Tibial nerve (tissue), 4 donors: Measurements from ENCODE around the gene HIVEP2. TPM values are rescaled to one million over a fixed set of nuclear protein-coding genes. Genes with fewer than 3 reads are reported as not detected.

Source experiments
- DNase-seq, 2 donors: peaks; one replicate each; pipeline ENCODE4 v3.0.0-alpha.2; 2019; ENCODE audit warnings: low spot score in 2 of 2
- H3K27ac ChIP-seq, 4 donors: fragments of 200-600 bp; sonication (generic) in 3 of 4; one replicate each; pipeline ENCODE4 v1.5.1; 2017 to 2019; ENCODE audit warnings: mild to moderate bottlenecking in 1 of 4
- H3K27me3 ChIP-seq, 2 donors: fragments of 200-600 bp; sonication (generic) in 1 of 2; one replicate each; pipeline versions ENCODE4 v1.5.1 to v1.6.0; 2017 to 2019
- H3K36me3 ChIP-seq, 3 donors: fragments of 200-600 bp; sonication (generic); one replicate each; pipeline ENCODE4 v1.5.1; 2018 to 2019
- H3K4me1 ChIP-seq, 4 donors: fragments of 200-600 bp; sonication (generic) in 3 of 4; one replicate each; pipeline ENCODE4 v1.5.1; 2017 to 2019
- H3K4me3 ChIP-seq, 4 donors: fragments of 200-600 bp; sonication (generic) in 3 of 4; one replicate each; pipeline ENCODE4 v1.5.1; 2017 to 2019; ENCODE audit warnings: mild to moderate bottlenecking in 1 of 4, moderate library complexity in 1 of 4
- H3K9me3 ChIP-seq, 4 donors: fragments of 200-600 bp; sonication (generic) in 3 of 4; one replicate each; pipeline ENCODE4 v1.5.1; 2017 to 2019
- CTCF ChIP-seq, 5 experiments: fragments of 200-600 bp in 3 of 5; fragments of 450-650 bp in 2 of 5; sonication (generic) in 3 of 5; IDR thresholded peaks; one replicate each; pipeline ENCODE4 v1.5.1; 2016 to 2019; ENCODE audit warnings: antibody characterized with exemption in 5 of 5, mild to moderate bottlenecking in 3 of 5, moderate library complexity in 2 of 5
- EP300 ChIP-seq, 2 donors: sonication (generic); formaldehyde crosslinking; IDR thresholded peaks; one replicate each; pipeline ENCODE4 v1.6.1; 2017; ENCODE audit warnings: antibody characterized with exemption in 2 of 2, mild to moderate bottlenecking in 1 of 2
- POLR2A ChIP-seq, 2 donors: fragments of 450-650 bp; IDR thresholded peaks; one replicate each; pipeline ENCODE4 v1.6.1; 2017; ENCODE audit warnings: antibody characterized with exemption in 2 of 2, mild to moderate bottlenecking in 2 of 2, moderate library complexity in 2 of 2
- WGBS, 2 donors: methylation state at CpG; one replicate each; pipeline ENCODE4 v1.1.5; 2018; 5-methylcytosine and 5-hydroxymethylcytosine counted together
- total RNA-seq, 4 donors: library from RNA; depleted of rRNA; stranded (reverse); fragments of >200 nt; gene quantifications; one replicate each; pipeline ENCODE4 v1.1.0, GENCODE V29; 2016

HIVEP2 gene
- total RNA-seq, 4 donors from 2014 or later: 15.9 to 24.0 (median 19.9) TPM

GRCh38 chr6:142942238-142942637 lies 2.7 kb downstream of the HIVEP2 start:
- Histone ChIP-seq H3K27ac (peak overlapping the region in 1 of 4 donors; percentile 95), H3K4me3 (no peak overlapping the region), H3K4me1 (peaks cover 0 to 35% (median 10%) of the 10 kb centered on the region in 4 donors), H3K36me3 (no peaks in the 10 kb centered on the region), H3K9me3 (no peaks in the 10 kb centered on the region), H3K27me3 (no peaks in the 10 kb centered on the region)
- DNase-seq: no peak
- no peak for TF ChIP-seq CTCF (IDR thresholded peaks at IDR 0.05)
- 44 to 53% methylated on average over 1 of the region's 1 CpG for WGBS, 2 donors

GRCh38 chr6:142941018-142941417 lies 4.0 kb downstream of the HIVEP2 start:
- Histone ChIP-seq H3K4me3 (no peak overlapping the region), H3K27ac (peak overlapping the region in 1 of 4 donors; percentile 29), H3K4me1 (peaks cover 0 to 35% (median 10%) of the 10 kb centered on the region in 4 donors), H3K9me3 (no peaks in the 10 kb centered on the region), H3K36me3 (no peaks in the 10 kb centered on the region), H3K27me3 (no peaks in the 10 kb centered on the region)
- no peak for DNase-seq
- 93 to 94% methylated on average over 7 of the region's 7 CpGs for WGBS, 2 donors
- no peak for TF ChIP-seq CTCF (IDR thresholded peaks at IDR 0.05)
- no peak for TF ChIP-seq POLR2A (IDR thresholded peaks at IDR 0.05)
- no peak for TF ChIP-seq EP300 (IDR thresholded peaks at IDR 0.05)

GRCh38 chr6:142940487-142940886 lies 4.5 kb downstream of the HIVEP2 start:
- Histone ChIP-seq H3K27ac (no peak overlapping the region), H3K27me3 (no peaks in the 10 kb centered on the region), H3K4me3 (no peak overlapping the region), H3K9me3 (no peaks in the 10 kb centered on the region), H3K36me3 (no peaks in the 10 kb centered on the region), H3K4me1 (peaks cover 0 to 35% (median 10%) of the 10 kb centered on the region in 4 donors)
- 84 to 93% methylated on average over 3 of the region's 3 CpGs for WGBS, 2 donors
- TF ChIP-seq POLR2A (IDR thresholded peaks at IDR 0.05) (no peak), CTCF (IDR thresholded peaks at IDR 0.05) (no peak), EP300 (IDR thresholded peaks at IDR 0.05) (no peak)
- no peak for DNase-seq

GRCh38 chr6:142938510-142938909 lies 6.5 kb downstream of the HIVEP2 start:
- Histone ChIP-seq H3K4me3 (no peak overlapping the region), H3K9me3 (no peaks in the 10 kb centered on the region), H3K4me1 (peaks cover 0 to 40% (median 12%) of the 10 kb centered on the region in 4 donors), H3K27me3 (no peaks in the 10 kb centered on the region), H3K27ac (no peak overlapping the region), H3K36me3 (no peaks in the 10 kb centered on the region)
- 78 to 79% methylated on average over 5 of the region's 5 CpGs for WGBS, 2 donors
- DNase-seq: no peak
- no peak for TF ChIP-seq POLR2A (IDR thresholded peaks at IDR 0.05)
- TF ChIP-seq EP300 (IDR thresholded peaks at IDR 0.05): no peak
- no peak for TF ChIP-seq CTCF (IDR thresholded peaks at IDR 0.05)

GRCh38 chr6:142937986-142938385 lies 7.0 kb downstream of the HIVEP2 start:
- H3K9me3 ChIP-seq: no peaks in the 10 kb centered on the region
- TF ChIP-seq EP300 (IDR thresholded peaks at IDR 0.05) (no peak), CTCF (IDR thresholded peaks at IDR 0.05) (no peak), POLR2A (IDR thresholded peaks at IDR 0.05) (no peak)
- H3K4me1 ChIP-seq: peaks cover 0 to 34% (median 7%) of the 10 kb centered on the region in 4 donors
- H3K36me3 ChIP-seq: no peaks in the 10 kb centered on the region
- no peak overlapping the region for H3K4me3 ChIP-seq
- no peak for DNase-seq
- no peaks in the 10 kb centered on the region for H3K27me3 ChIP-seq
- 85 to 94% methylated on average over 5 of the region's 5 CpGs for WGBS, 2 donors
- H3K27ac ChIP-seq: no peak overlapping the region
